Pancreas (tissue), 10 donors: Measurements from ENCODE around the gene ATXN10. TPM values are rescaled to one million over a fixed set of nuclear protein-coding genes. Genes with fewer than 3 reads are reported as not detected.

Source experiments
- ATAC-seq, 4 donors: fragments of 200-7000 bp; cut with Tn5 transposase; one replicate each; pipeline versions ENCODE4 v1.8.0 to v1.9.1; 2020; ENCODE audit warnings: mild to moderate bottlenecking in 4 of 4, moderate library complexity in 4 of 4
- DNase-seq, 6 donors: peaks; one replicate each; pipeline ENCODE4 v3.0.0-alpha.2; 2020
- FAIRE-seq: peaks from 2 replicates; lab custom pipeline; 2012; peaks lifted over from hg19 to GRCh38; lab: Jason Lieb, UNC
- H3K27ac ChIP-seq, 4 donors: fragments of 200-600 bp; sonication (generic); 1 replicate in 3 of 4; 2 replicates in 1 of 4; pipeline versions ENCODE4 v1.5.0 to v1.8.0; 2020
- H3K27me3 ChIP-seq, 4 donors: fragments of 200-600 bp; one replicate each; pipeline ENCODE4 v1.8.0; 2021
- H3K36me3 ChIP-seq, 3 donors: fragments of 200-600 bp; sonication (generic) in 1 of 3; one replicate each; pipeline versions ENCODE4 v1.5.0 to v1.8.0; 2020 to 2021
- H3K4me1 ChIP-seq, 3 donors: fragments of 200-600 bp; one replicate each; pipeline ENCODE4 v1.8.0; 2021
- H3K4me3 ChIP-seq, 4 donors: fragments of 200-600 bp; sonication (generic) in 2 of 4; one replicate each; pipeline versions ENCODE4 v1.5.0 to v1.8.0; 2020 to 2021
- H3K9me3 ChIP-seq, 4 donors: fragments of 200-600 bp; one replicate each; pipeline ENCODE4 v1.8.0; 2021
- CTCF ChIP-seq, 4 donors: fragments of 200-600 bp; sonication (generic) in 3 of 4; IDR thresholded peaks; one replicate each; pipeline versions ENCODE4 v1.5.0 to v1.8.0; 2021; ENCODE audit warnings: antibody characterized with exemption in 4 of 4
- WGBS, 2 donors: extraction: QIAGEN DNeasy Blood & Tissue Kit; methylation state at CpG; one replicate each; pipeline ENCODE4 v1.1.7; 2013; 5-methylcytosine and 5-hydroxymethylcytosine counted together
- intact Hi-C, 3 donors: fragments of 100-400 bp; cut with DNase I; formaldehyde crosslinking; loops; one replicate each; pipeline versions ENCODE4 v1.11.1 to v1.14.2; 2022
- polyA plus RNA-seq, 2 donors: library from polyadenylated mRNA; stranded (reverse); fragments of 200-250 nt; gene quantifications; one replicate each; pipeline ENCODE4 v1.2.3, GENCODE V29; 2013
- total RNA-seq, 6 donors: library from RNA; stranded (reverse); fragmentation: NEBNext Ultra II Directional in 4 of 6; extraction: Animal tissue kit (Norgen Biotek cat#: 25700) in 4 of 6; gene quantifications; one replicate each; pipeline versions ENCODE4 v1.2.1 to v1.2.4, GENCODE V29; 2021 to 2023
- donor health status: healthy with polysubstance abuse.
- donor health status: DM: no; HTN: no; CAD: no; lungs with moderate emphysema.
- donor health status: DM: no; HTN: no; CAD: no.
- donor health status: control.
- donor health status: control.
- donor health status: Bipolar disorder and iron deficiency.
- donor health status: DM: yes; HTN: yes; CAD: no.
- donor health status: DM: no; HTN: no; CAD: no.
- donor health status: DM: no; HTN: no; CAD: no.
- donor health status: DM: yes; HTN: yes; CAD: no.

The ATXN10 gene
- total and polyA plus RNA-seq, 8 donors: 19.1 to 75.1 (median 62.4) TPM

GRCh38 chr22:45783021-45783420 lies 111.4 kb downstream of the ATXN10 start:
- no peak for TF ChIP-seq CTCF (IDR thresholded peaks at IDR 0.05)
- WGBS, 2 donors: 65 to 70% methylated on average over 3 of the region's 3 CpGs
- Histone ChIP-seq H3K27ac (no peak overlapping the region), H3K9me3 (no peaks in the 10 kb centered on the region), H3K27me3 (no peaks in the 10 kb centered on the region), H3K36me3 (no peaks in the 10 kb centered on the region), H3K4me3 (no peak overlapping the region), H3K4me1 (peaks cover 7 to 23% (median 14%) of the 10 kb centered on the region in 3 donors)
- ATAC-seq: no peak
- intact Hi-C loops: no loop called here
- no peak for FAIRE-seq
- DNase-seq: no peak

DNA sequence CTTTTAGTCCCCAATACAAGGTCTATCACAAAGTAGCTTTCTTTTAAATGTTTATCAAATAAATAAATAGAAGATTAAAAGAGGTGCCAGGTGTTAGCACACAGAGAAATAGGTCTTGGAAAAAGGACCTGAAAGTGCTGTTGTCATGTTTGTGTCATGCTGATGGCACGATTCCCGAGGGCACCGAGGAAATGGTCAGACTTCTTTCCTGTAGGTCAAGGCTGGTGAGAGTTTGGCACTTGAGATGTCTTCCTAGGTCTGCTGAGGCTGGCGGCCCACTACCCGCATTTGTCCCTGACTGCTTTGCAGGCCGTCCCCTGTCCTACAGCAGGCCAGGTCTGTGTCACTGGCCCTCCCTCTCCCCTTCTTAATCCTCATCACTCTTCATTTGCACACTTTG lies 112.1 kb downstream of the ATXN10 start:
- H3K27me3 ChIP-seq: no peaks in the 10 kb centered on the region
- ATAC-seq (peak in 3 of 4 donors; percentile 33 to 42 (median 33)), FAIRE-seq (no peak), DNase-seq (peak in 2 of 6 donors; percentile 14 to 39)
- H3K36me3 ChIP-seq: no peaks in the 10 kb centered on the region
- no peaks in the 10 kb centered on the region for H3K9me3 ChIP-seq
- intact Hi-C loops: no loop called here
- H3K4me3 ChIP-seq: no peak overlapping the region
- no peak overlapping the region for H3K27ac ChIP-seq
- no peak for TF ChIP-seq CTCF (IDR thresholded peaks at IDR 0.05)
- peaks cover 7 to 23% (median 14%) of the 10 kb centered on the region in 3 donors for H3K4me1 ChIP-seq
- WGBS, 2 donors: 60% methylated on average over 6 of the region's 6 CpGs

DNA sequence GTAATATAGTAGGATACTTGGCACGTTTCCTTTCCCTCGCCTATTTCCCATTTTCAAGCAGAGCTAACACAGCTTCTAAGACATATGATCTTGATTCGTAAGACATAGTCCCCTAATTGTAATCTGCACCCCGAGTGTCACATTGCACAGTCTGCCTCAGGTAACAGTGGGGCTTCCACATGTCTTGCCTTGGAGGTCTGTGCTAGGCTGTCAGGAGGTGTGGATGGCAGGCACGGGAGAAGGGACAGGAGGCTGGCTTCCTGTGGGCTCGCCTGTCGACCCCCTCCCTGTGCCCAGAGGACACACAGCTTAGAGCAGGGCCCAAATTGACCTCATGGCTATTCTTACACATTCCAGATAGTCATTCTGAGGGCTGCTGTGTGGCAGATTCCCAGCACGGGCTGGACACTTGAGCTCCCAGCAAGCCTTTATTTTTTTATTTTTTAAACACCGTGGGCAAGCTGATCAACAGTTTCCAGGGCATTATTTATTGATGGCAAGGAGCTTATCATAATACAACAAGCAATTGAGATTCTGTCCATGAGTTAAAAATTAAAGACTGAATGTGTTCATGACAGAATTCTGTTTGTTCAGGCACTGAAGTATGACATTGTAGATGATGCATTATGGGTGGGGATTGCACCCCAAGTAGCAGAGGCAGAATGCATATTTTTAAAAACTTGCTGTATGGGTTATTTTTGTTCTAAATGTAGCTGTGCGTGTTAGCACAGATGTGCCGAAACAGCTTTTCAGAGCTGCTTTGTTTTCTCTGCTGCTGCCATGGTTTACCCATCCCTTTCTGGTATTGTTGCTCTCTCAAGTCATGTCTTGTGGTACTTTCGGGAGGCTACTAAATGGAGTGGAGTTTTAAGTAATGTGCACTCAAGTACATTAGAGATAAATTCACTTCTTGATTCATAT lies 113.0 kb downstream of the ATXN10 start:
- Histone ChIP-seq H3K4me1 (peaks cover 7 to 23% (median 14%) of the 10 kb centered on the region in 3 donors), H3K4me3 (no peak overlapping the region), H3K9me3 (no peaks in the 10 kb centered on the region), H3K27me3 (no peaks in the 10 kb centered on the region), H3K27ac (peak overlapping the region in 2 of 4 donors; percentile 6 to 29), H3K36me3 (no peaks in the 10 kb centered on the region)
- whole genome bisulfite sequencing, 2 donors: 74 to 78% methylated on average over 12 of the region's 12 CpGs
- no peak for TF ChIP-seq CTCF (IDR thresholded peaks at IDR 0.05)
- DNase-seq: no peak
- ATAC-seq: peak in 2 of 4 donors; percentile 23 to 24
- no peak for FAIRE-seq
- intact Hi-C loops: no loop called here

GRCh38 chr22:45785458-45785857 lies 113.8 kb downstream of the ATXN10 start:
- no peak for TF ChIP-seq CTCF (IDR thresholded peaks at IDR 0.05)
- no peaks in the 10 kb centered on the region for H3K27me3 ChIP-seq
- FAIRE-seq (no peak), ATAC-seq (peak; percentile 84 to 93 (median 87)), DNase-seq (peak in 3 of 6 donors; percentile 28 to 64 (median 50))
- peak overlapping the region in 1 of 4 donors; percentile 6 for H3K27ac ChIP-seq
- no peaks in the 10 kb centered on the region for H3K9me3 ChIP-seq
- 63% methylated on average over 8 of the region's 8 CpGs for WGBS, 2 donors
- peaks cover 7 to 23% (median 14%) of the 10 kb centered on the region in 3 donors for H3K4me1 ChIP-seq
- no peak overlapping the region for H3K4me3 ChIP-seq
- no peaks in the 10 kb centered on the region for H3K36me3 ChIP-seq
- intact Hi-C loops: no loop called here

DNA sequence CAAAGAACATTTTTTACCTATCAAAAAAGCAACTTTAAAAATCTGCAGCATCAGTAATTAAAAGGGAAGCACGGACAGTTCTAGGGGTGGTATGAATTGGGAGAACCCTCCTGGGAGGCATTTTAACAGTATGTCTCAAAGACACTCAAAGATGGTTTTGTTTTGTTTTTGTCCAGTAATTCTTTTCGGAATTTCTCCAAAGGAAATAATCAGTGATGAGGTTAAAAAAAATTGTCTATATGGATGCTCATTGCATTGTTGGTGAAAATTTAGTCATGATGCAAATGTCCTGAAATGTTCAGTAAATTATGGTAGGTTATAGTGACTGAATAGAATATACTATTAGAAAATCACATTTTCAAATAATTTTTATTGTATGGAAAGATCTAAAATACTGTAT lies 115.1 kb downstream of the ATXN10 start:
- Histone ChIP-seq H3K36me3 (no peaks in the 10 kb centered on the region), H3K4me1 (peaks cover 7 to 23% (median 14%) of the 10 kb centered on the region in 3 donors), H3K27ac (no peak overlapping the region), H3K9me3 (no peaks in the 10 kb centered on the region), H3K4me3 (no peak overlapping the region), H3K27me3 (no peaks in the 10 kb centered on the region)
- ATAC-seq: no peak
- WGBS, 2 donors: 71 to 75% methylated on average over 2 of the region's 2 CpGs
- no peak for FAIRE-seq
- intact Hi-C loops: no loop called here
- no peak for TF ChIP-seq CTCF (IDR thresholded peaks at IDR 0.05)
- DNase-seq: no peak
